Measurements from ENCODE around the gene PHACTR1. TPM values are rescaled to one million over a fixed set of nuclear protein-coding genes. Genes with fewer than 3 reads are reported as not detected.

PHACTR1 gene
- total and polyA plus RNA-seq, 2 of the 4 experiments (the other 2 are of a cell fraction), result not detected

DNA sequence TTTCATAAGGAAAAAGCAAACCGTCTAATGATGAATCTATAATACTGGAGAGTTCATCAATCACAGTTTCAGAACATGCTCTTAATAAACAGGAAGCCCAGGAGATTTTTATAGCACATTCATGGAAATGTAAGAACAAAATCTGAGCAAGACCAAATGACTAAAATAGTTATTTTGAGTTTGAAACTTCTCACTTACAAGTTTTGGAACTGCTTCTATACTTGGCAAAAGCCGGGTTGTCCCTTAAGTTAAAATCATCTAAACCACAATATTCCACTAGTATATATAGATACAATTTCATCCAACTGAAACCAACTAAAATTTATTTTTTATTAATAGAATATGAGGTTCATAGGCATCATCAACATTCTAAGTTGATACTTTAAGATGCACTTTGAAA, 268.2 kb downstream of the PHACTR1 start:
- H3K23ac ChIP-seq (ENCODE audit: low read depth, low read length), result no peak overlapping the region
- no peak overlapping the region for H2BK15ac ChIP-seq (ENCODE audit: low read depth, low read length)
- ATAC-seq (ENCODE audit: low read depth) (no peak), DNase-seq (no peak)
- no peak overlapping the region for H3K18ac ChIP-seq (ENCODE audit: low read depth, low read length)
- no peak overlapping the region for H4K5ac ChIP-seq (ENCODE audit: low read depth, low read length)
- H3K36me3 ChIP-seq (ENCODE audit: control insufficient read depth, insufficient read depth, low read length), result no peaks in the 10 kb centered on the region
- intact Hi-C loops (cut with micrococcal nuclease), result no loop called here
- H4K91ac ChIP-seq (ENCODE audit: insufficient read depth, low read depth, low read length), result no peak overlapping the region
- in situ Hi-C loops (cut with MboI; ENCODE audit: low sequenced_read_pairs), result no loop called here
- H3K27me3 ChIP-seq (ENCODE audit: control insufficient read depth, insufficient read depth, low read length), result no peaks in the 10 kb centered on the region
- H3K4me3 ChIP-seq (ENCODE audit: insufficient read depth, low read depth, low read length), result no peak overlapping the region
- no peaks in the 10 kb centered on the region for H3K79me1 ChIP-seq (ENCODE audit: low read depth in 1 of 2, low read length in 2 of 2)
- H2BK5ac ChIP-seq (ENCODE audit: low read depth, low read length, poor library complexity, severe bottlenecking), result no peak overlapping the region
- TF ChIP-seq, protein P1, sequence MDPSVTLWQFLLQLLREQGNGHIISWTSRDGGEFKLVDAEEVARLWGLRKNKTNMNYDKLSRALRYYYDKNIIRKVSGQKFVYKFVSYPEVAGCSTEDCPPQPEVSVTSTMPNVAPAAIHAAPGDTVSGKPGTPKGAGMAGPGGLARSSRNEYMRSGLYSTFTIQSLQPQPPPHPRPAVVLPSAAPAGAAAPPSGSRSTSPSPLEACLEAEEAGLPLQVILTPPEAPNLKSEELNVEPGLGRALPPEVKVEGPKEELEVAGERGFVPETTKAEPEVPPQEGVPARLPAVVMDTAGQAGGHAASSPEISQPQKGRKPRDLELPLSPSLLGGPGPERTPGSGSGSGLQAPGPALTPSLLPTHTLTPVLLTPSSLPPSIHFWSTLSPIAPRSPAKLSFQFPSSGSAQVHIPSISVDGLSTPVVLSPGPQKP (IDR thresholded peaks at IDR 0.05; ENCODE audit: borderline replicate concordance, low read depth, low read length), result no peak
- no peak for TF ChIP-seq POLR2A (IDR thresholded peaks at IDR 0.05; ENCODE audit: low read depth, low read length)
- no peak for TF ChIP-seq MAFK (IDR thresholded peaks at IDR 0.05; ENCODE audit: low read depth, low read length)
- no peak for TF ChIP-seq NFE2L2 (IDR thresholded peaks at IDR 0.05; ENCODE audit: low read depth, low read length)
- TF ChIP-seq RCOR1 (IDR thresholded peaks at IDR 0.05; ENCODE audit: insufficient replicate concordance, low read length), result no peak
- TF ChIP-seq SMC3 (IDR thresholded peaks at IDR 0.05; ENCODE audit: low read depth, low read length), result no peak
- no peak for TF ChIP-seq BHLHE40 (IDR thresholded peaks at IDR 0.05; ENCODE audit: low read depth, low read length)
- H3K56ac ChIP-seq (ENCODE audit: extremely low read depth, insufficient read depth, low read length), result no peak overlapping the region
- H3K9me1 ChIP-seq (ENCODE audit: insufficient read depth, low read length), result no peaks in the 10 kb centered on the region
- no TSS peak for BruUV-seq (replicated peaks)
- dilution Hi-C loops (cut with HindIII; ENCODE audit: low sequenced_read_pairs, unreplicated experiment), result no loop called here
- CTCF ChIA-PET, result no interaction called here
- no peak overlapping the region for H3K4ac ChIP-seq (ENCODE audit: low read depth, low read length)
- POLR2A ChIA-PET (ENCODE audit: unreplicated experiment), result no interaction called here
- H2AK5ac ChIP-seq (ENCODE audit: low read depth, low read length), result no peak overlapping the region
- no peak overlapping the region for H3K4me2 ChIP-seq (ENCODE audit: low read depth, low read length)
- H3K27ac ChIP-seq (ENCODE audit: insufficient read depth, low read length), result no peak overlapping the region
- no peak overlapping the region for H3K9ac ChIP-seq (ENCODE audit: low read depth, low read length)
- H2AFZ ChIP-seq (replicated peaks; ENCODE audit: low read length, poor library complexity), result no peak overlapping the region
- no peak overlapping the region for H4K8ac ChIP-seq (ENCODE audit: low read depth in 2 of 2, low read length in 2 of 2)
- no peaks in the 10 kb centered on the region for H3K9me3 ChIP-seq (ENCODE audit: control insufficient read depth, insufficient read depth, low read length)
- no peaks in the 10 kb centered on the region for H4K20me1 ChIP-seq (ENCODE audit: insufficient read depth, low read length)
- no CpG with 5 or more reads among the region's 2 CpGs for WGBS, 2 experiments (ENCODE audit: extremely low coverage in 2 of 2, insufficient read length in 1 of 2)
- no peak overlapping the region for H2BK120ac ChIP-seq (ENCODE audit: low read depth, low read length)
- H3K14ac ChIP-seq (replicated peaks; ENCODE audit: low read depth, low read length), result no peak overlapping the region
- no peaks in the 10 kb centered on the region for H3K4me1 ChIP-seq (ENCODE audit: control insufficient read depth, insufficient read depth, low read length)
- no peak overlapping the region for H2AK9ac ChIP-seq (replicated peaks; ENCODE audit: low read depth, low read length, poor library complexity)
- H2BK20ac ChIP-seq (ENCODE audit: low read depth, low read length), result no peak overlapping the region
